RWPE2 (cell line): ENCODE results near the gene CEP104.
A peak's percentile ranks its signal among the peaks of the same experiment; 100 is the strongest.

ENCODE experiments used
- ATAC-seq: fragments of 200-7000 bp; cut with Tn5 transposase; 3 replicates; pipeline ENCODE4 v1.9.1; 2021; ENCODE audit warnings: low read depth
- DNase-seq: peaks from one replicate; pipeline ENCODE4 v3.0.0-alpha.2; 2020; ENCODE audit warnings: low spot score
- H3K27ac ChIP-seq: fragments of 450-650 bp; 2 replicates; pipeline ENCODE4 v1.5.1; 2017; ENCODE audit warnings: mild to moderate bottlenecking; ENCODE audit not compliant: poor library complexity, severe bottlenecking
- H3K27me3 ChIP-seq: fragments of 250-450 bp; sonication (Bioruptor Pico); 2 replicates; pipeline ENCODE4 v1.5.1; 2021; ENCODE audit warnings: mild to moderate bottlenecking, moderate library complexity; ENCODE audit not compliant: insufficient read depth, poor library complexity, severe bottlenecking
- H3K36me3 ChIP-seq: fragments of 250-450 bp; sonication (Bioruptor Pico); 2 replicates; pipeline ENCODE4 v1.5.1; 2020; ENCODE audit warnings: low read depth, mild to moderate bottlenecking, moderate library complexity
- H3K4me1 ChIP-seq: fragments of 250-450 bp; sonication (Bioruptor Pico); 2 replicates; pipeline ENCODE4 v1.5.1; 2021; ENCODE audit warnings: mild to moderate bottlenecking, moderate library complexity; ENCODE audit not compliant: insufficient read depth, poor library complexity, severe bottlenecking
- H3K4me3 ChIP-seq: fragments of 250-450 bp; sonication (Bioruptor Pico); 2 replicates; pipeline ENCODE4 v1.5.1; 2021; ENCODE audit warnings: mild to moderate bottlenecking, moderate library complexity; ENCODE audit not compliant: severe bottlenecking
- H3K9me3 ChIP-seq: fragments of 250-450 bp; sonication (Bioruptor Pico); 2 replicates; pipeline ENCODE4 v1.5.1; 2021; ENCODE audit warnings: mild to moderate bottlenecking, moderate library complexity; ENCODE audit not compliant: severe bottlenecking
- CTCF ChIP-seq: fragments of 450-650 bp; IDR thresholded peaks from one replicate; pipeline ENCODE4 v1.5.1; 2017; ENCODE audit warnings: mild to moderate bottlenecking, moderate library complexity; ENCODE audit not compliant: poor library complexity, severe bottlenecking

Gene CEP104

GRCh38 chr1:3864884-3865283, 7.9 kb upstream of the CEP104 start:
- ATAC-seq: no peak
- H3K4me1 ChIP-seq: no peaks in the 10 kb centered on the region
- no peak overlapping the region for H3K27ac ChIP-seq
- no peak for TF ChIP-seq CTCF
- H3K27me3 ChIP-seq: no peaks in the 10 kb centered on the region
- H3K36me3 ChIP-seq: no peaks in the 10 kb centered on the region
- no peak overlapping the region for H3K4me3 ChIP-seq
- H3K9me3 ChIP-seq: no peaks in the 10 kb centered on the region
- no peak for DNase-seq

GRCh38 chr1:3863231-3863935, 6.4 kb upstream of the CEP104 start:
- Histone ChIP-seq H3K27ac (no peak overlapping the region), H3K4me3 (no peak overlapping the region), H3K4me1 (no peaks in the 10 kb centered on the region), H3K36me3 (no peaks in the 10 kb centered on the region), H3K27me3 (no peaks in the 10 kb centered on the region), H3K9me3 (no peaks in the 10 kb centered on the region)
- no peak for ATAC-seq
- DNase-seq: no peak
- no peak for TF ChIP-seq CTCF

- H3K4me1 ChIP-seq: no peaks in the 10 kb centered on the region
- ATAC-seq (0 out of 3 replicates have a peak, but pooled peaks have one; percentile 5), DNase-seq (no peak)
- no peak for TF ChIP-seq CTCF
- no peak overlapping the region for H3K27ac ChIP-seq
- no peaks in the 10 kb centered on the region for H3K36me3 ChIP-seq
- H3K27me3 ChIP-seq: no peaks in the 10 kb centered on the region
- no peaks in the 10 kb centered on the region for H3K9me3 ChIP-seq
- H3K4me3 ChIP-seq: peak overlapping the region; percentile 85
Measured at GRCh38 chr1:3858231-3858981, 1.4 kb upstream of the CEP104 start.

GRCh38 chr1:3857791-3858129, 749 bp upstream of the CEP104 start:
- H3K27me3 ChIP-seq: no peaks in the 10 kb centered on the region
- DNase-seq (no peak), ATAC-seq (peak; percentile 2; the same call in 1 of the 3 replicates)
- no peaks in the 10 kb centered on the region for H3K4me1 ChIP-seq
- no peaks in the 10 kb centered on the region for H3K36me3 ChIP-seq
- H3K27ac ChIP-seq: peak overlapping the region; percentile 3
- no peak for TF ChIP-seq CTCF
- peak overlapping the region; percentile 85 for H3K4me3 ChIP-seq
- no peaks in the 10 kb centered on the region for H3K9me3 ChIP-seq
